HG02885 (cell line): ENCODE data around the gene SYNE1.

Experiments used
- ATAC-seq: cut with Tn5 transposase; IDR thresholded peaks from one replicate; pipeline ENCODE4 v1.9.1; 2021; ENCODE audit warnings: mild to moderate bottlenecking; ENCODE audit not compliant: unreplicated experiment, poor library complexity

The SYNE1 gene

DNA sequence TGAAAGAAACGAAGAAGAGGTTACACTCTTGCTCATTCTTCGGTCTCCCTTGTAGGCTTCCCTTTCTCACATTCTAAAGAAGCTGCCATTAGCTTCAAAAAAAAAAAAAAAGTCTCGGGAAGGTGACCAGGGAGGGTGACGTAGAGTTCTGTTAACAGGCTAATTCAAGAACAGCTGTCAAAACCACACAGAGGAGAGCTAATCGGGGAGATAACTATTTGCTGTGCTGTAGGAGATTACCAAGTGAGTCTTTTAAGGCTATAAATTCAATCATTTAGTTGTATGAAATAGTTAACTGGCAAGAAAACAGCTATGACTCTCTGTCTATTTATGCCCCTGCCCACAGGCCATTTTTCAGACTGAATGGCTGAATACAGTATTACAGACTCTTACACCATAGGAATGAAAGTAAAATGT lies 256.8 kb downstream of the SYNE1 start:
- no peak for ATAC-seq

DNA sequence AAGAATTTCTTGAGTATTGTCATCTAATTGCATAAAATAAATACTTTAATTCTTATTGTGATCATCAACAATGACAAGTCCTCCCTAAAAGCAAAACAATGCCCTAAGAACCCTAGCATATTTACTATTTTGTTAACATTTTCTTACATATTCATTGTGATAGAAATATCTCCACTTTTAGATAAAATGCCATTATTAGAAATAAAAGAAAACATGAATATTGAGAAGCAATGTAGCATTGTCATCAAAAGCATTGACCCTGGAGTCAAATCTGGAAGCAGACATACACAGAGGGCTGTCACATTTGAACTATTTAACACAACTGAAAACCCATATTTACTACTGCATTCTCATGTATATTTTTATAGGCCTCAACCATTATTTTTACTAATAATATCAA lies 257.7 kb downstream of the SYNE1 start:
- no peak for ATAC-seq

DNA sequence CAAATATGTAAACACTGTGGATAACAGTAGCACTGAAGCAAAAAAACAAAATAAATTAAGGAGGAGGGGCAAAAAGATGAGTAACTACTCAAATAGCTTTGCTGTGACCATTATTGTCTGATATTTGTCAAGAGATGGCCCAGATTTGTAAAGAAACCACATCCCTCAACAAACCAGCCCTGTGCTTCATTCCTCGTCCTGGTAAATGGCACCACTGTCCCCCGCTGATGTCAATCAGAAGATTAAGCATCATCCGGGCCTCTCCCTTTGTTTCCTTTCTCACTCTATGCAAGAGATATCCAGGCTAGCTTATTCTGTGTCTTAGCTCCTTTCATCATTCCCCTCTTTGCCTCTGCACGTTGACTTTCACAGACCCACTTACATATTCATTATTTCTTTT lies 259.0 kb downstream of the SYNE1 start:
- no peak for ATAC-seq

DNA sequence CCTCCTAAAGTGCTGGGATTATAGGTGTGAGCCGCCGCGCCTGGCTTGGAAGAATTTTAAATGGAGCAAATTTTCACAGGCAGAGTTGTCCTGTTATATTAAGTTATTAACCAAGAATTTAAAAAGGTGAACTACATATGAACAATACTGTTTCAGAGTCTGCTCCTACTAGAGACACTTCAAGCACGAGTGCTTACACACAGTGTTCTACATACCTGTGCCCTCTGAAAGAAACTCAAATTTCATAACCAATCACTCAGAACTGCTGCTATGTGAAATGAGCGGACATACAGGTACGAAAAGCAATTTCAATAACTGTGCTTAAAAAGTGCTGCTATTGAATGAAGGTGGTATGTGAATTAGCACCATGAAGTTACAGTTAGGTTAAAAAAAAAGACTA lies 262.0 kb downstream of the SYNE1 start:
- ATAC-seq: no peak

DNA sequence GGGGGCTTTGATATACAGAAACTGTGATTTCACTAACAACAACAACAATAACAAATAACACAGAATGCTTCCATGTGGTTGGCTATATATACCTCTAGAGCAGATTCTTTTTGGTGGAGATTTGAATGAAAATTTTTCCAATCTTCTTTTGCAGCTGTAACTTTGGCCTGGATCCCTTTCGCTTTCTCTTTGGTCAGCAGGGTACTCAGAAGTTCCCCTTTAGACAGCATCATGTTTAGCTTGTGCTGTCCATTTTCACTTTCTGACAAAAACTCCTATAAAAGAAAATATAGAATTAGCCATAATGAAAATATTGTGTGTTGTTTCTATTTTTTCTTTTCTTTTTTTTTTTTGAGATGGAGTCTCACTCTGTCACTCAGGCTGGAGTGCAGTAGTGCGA lies 264.2 kb downstream of the SYNE1 start:
- ATAC-seq: no peak

DNA sequence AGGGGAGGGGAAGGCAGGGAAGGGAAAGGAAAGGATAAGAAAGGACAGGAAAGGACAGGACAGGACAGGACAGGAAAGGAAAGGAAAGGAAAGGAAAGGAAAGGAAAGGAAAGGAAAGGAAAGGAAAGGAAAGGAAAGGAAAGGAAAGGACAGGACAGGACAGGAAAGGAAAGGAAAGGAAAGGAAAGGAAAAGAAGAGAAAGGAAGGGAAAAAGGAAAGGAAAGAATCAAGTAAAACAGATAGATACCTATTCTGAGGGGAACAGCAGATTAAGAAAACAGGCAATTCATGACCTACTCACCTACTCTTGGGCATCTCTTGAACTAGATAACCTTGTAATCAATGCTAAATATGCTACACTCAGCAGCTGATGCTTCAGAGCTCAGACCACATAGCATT lies 265.4 kb downstream of the SYNE1 start:
- ATAC-seq: no peak

DNA sequence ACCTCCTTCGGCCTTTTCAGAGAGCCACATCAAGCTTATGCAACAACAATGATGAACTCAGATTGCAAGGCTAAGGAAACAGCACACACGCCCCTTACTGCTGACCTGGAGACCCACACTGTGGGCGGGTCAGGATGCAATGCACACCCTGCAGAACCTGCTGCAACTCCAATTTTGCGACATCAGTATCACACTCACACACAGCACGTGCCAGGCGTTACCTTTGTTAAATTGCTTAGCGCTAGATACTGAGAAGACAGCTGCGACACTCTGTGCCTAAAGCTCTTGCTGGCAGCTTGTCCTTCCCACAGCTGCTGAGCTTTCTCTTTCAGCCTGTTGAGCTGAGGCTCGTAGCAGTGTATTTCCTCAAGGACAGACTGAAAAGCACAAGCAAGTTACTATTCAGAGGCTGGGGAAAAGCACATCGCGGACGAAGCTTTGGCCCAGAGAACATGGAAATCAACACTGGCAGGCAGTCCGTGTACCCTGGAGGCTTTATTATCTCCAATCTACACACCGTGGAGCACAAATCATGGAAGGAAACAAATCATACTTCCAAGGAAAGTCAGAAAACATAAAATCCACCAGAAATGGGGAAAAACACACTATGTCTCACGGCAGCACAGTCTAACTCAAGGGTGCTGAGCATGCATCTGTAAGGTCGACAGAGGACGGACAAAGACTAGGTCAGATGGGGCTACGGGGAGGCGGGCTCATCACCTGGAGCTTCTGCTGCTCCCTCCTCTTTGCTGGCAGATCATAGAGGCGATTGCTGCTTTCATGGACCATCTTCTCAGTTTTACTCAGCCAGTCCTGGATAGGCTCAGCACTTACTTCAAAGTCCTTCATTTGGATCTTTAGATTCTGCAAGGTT lies 268.2 kb downstream of the SYNE1 start:
- ATAC-seq: no peak

DNA sequence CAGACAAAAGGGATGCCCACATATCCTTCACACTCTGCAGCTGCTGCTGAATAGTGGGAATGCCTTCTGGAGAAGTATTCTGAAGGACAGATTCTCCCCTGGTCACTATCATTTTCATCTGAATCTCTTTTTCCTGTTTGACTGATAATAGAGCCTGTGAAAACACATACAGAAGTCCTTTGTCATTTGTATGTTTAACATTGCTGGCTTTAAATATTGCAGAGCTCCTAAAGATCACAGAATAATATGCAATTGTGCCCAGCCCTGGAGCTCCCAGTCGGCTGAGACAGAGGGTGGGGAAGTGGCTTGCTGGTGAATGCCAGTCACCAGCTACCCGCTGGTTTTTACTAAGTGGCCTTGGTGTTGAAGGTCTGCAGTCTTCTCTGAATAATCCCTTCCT lies 272.3 kb downstream of the SYNE1 start:
- ATAC-seq: no peak

DNA sequence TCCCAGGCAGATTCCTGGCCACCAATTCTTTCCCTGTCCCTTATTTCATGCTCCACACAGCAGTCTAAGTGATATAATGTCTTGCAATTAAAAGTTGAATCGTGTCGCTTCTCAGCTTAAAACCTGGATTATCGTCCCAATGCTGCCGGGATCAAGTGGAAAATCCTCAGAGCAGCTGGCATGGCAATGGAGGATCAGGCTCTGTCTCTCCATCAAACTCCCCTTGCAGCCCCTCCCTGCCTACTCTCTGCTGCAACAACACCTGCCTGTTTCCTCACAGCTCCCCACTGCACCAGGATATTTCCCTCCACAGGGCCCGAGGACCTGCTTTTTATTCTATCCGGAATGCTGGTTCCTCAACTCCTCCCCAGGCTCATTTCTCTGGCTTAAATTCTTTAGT lies 277.1 kb downstream of the SYNE1 start:
- no peak for ATAC-seq

DNA sequence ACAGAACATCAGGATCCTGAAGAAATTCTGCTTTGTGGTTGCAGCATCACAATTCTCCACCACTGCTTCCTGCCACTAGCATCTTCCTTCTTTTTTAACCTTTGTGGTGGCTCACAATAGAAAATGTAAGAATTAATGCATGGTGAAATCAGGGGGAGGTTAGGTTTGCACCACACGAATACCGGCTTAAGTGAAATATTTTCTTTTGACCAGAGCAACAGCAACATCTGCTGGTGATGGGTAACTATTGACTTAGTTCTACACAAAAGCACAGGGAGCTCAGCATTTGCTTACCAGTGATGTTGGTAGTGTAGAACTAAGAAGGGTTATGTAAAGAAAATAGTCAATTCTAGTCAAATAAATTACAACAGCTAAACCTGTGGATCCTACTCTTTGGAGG lies 280.5 kb downstream of the SYNE1 start:
- ATAC-seq: peak; percentile 85

DNA sequence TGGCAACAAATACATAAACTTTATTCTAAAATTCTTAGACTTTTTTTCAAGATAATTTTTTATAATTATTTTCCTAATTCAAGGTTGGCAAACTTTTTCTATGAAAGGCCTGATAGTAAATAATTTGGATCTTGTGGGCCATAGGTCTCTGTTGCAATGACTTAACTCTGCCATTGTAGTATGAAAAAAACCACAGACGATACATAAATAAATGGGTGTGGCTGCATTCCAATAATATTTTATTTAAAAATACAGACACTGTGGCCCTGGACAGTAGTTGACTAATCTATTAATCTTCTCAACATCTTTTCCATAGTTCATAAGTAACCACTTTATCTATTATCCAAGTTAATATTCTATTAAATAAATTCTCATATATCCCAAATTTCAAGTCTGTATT lies 281.1 kb downstream of the SYNE1 start:
- no peak for ATAC-seq

DNA sequence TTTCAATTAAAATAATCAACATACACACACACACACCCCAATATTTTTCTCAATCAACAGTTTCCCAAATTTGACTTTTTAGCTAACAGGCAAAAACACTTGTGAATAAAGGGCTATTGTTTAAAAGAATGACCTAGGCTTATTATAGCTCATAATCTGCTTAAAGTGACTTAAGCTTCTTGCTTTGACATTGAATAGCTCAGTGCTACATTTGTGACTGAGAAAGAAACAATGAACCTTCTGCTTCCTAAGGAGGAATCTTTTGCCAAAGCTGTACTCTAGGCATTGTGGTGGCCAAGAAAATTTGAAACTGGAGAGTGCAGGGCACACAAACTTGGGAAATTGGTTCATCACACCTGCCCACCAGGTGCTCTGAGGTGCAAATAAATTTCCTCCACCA lies 282.0 kb downstream of the SYNE1 start:
- no peak for ATAC-seq

DNA sequence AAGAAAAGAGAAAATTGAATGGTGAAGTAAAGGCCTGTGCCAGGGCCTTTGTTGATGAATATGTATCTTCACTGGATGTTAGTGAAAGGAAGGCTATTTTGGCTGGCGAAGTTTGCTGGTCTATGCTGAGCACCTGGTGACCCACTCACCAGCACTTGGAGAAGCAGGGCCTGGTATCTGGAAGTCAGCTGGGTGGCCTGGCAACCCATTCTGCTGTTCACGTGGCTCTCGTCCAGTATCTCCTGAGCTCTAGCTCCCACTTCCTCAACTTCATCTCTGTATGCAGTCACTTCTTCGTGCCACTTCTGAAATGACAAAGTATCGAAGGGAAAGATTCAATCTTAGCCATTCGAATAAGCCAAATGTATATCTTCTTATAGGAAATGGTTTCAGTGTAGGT lies 283.7 kb downstream of the SYNE1 start:
- no peak for ATAC-seq

DNA sequence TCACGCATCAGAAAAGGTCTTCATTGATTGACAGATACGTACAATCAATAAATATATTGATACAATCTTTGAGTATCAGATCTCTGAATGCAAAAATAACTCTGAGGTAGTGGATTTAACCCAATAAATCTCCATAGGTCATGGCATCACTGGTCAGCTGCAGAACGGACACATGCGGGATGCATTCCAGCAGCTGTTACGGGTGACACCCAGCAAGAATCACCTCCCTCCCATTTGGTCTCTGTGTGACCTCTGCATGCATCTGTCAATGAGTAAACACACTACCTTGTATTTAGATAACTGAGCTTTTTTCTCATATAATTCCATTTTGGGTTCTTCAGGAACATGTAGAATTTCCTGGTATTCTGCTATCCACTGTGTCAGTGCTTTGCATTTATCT lies 285.4 kb downstream of the SYNE1 start:
- no peak for ATAC-seq

DNA sequence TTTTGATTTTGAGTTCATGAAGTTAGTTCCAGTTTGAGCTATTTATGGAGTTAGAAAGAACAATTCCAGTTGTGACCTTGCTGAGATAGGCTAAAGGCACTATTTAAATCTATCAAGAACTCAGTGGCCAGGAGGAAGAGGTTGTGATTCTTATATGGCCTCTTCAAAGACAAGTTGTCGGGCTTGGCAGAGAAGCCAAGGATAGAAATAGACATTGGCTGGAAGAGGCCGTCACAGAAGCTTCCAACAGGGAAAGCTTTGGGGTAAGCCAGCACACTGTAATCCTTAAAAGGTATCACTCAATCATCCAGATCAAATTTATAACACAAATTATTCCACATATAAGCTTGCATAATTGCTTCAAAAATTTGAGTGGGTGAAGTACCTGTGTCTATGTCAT lies 286.1 kb downstream of the SYNE1 start:
- ATAC-seq: no peak

DNA sequence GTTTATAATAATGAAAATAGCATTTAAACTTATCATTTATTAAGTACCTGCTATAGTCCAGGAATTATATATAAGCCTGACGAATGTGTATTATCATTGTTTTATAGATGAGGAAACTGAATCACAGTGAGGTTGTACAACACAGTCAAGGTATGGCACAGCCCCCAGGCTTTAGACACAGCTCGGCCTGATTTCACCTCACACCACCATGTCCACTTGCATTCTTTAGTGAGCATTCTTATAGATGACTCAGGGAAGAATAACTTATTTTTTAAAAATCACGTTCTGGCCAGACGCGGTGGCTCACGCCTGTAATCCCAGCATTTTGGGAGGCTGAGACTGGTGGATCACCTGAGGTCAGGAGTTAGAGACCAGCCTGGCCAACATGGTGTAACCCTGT lies 289.0 kb downstream of the SYNE1 start:
- no peak for ATAC-seq

DNA sequence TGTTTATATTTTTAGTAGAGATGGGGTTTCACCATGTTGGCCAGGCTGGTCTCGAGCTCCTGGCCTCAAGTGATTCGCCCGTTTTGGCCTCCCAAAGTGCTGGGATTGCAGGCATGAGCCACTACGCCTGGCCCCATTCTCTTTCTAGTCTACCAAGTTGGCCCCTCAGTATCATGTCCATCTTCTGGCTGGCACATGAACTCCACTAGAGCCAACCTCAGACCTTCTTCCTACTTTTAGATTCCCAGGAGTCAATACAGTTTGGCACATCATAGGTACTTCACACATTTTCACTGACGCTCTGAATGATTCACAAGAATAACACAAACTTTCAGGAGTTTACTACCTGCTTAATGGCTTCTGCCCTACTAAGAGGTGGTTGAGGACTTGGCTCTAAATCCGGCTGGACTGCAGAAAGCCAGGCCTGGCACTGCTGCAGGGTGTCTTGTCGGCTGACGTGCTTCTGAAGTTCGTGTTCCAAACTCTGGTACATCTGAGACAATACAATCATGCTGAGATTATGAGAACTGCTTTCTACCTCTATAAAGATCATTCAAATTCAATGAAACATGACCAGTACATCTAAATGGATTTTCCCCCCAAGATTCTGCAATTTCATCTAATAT lies 293.3 kb downstream of the SYNE1 start:
- no peak for ATAC-seq

DNA sequence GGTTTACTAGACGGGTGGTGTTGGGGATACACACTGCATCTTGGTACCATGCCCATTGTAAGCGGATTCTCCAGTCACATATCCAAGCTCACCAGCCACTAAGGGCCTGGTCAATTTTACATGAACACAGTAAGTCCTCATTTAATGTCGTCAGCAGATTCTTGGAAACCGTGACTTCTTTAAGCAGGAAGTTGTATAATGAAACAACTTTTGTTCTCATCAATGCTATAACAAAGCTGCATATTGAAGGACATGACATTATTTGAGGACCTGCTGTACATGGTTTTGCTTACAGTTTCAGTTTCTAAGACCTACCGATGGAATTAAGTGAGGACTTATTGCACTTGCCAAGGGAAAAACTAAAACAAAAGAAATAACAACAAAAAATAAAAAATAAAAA lies 295.6 kb downstream of the SYNE1 start:
- no peak for ATAC-seq

DNA sequence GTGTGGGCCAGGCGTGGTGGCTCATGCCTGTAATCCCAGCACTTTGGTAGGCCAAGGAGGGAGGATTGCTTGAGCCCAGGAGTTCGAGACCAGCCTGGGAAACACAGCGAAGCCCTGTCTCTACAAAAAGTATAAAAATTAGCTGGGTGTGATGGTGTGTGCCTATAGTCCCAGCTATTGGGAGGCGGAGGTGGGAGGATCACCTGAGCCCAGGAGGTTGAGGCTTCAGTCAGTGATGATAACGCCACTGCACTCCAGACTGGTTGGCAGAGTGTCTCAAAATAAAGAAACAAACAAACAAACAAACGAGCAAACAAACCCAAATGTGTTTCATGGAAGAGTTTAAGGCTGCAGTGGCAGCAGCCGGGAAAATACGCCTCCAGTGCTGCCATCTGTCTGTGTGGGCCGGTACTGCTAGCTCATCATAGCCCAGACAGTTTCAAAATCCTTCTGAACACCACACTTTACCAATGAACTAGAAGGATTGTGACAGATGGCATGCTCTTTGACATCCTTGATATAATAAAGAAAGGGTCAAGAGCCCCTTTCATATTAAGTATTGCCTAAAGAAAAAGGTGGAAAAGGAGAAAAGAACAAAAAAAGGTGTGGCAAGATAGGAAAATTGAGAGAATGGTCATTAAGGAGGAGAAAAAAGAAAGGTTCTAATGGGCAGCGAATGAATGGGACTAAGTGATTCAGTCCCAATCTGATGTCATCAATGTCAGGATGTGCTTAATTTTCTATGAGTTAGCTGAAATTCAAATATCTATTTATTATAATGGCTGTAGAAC lies 298.6 kb downstream of the SYNE1 start:
- peak; percentile 94 for ATAC-seq

DNA sequence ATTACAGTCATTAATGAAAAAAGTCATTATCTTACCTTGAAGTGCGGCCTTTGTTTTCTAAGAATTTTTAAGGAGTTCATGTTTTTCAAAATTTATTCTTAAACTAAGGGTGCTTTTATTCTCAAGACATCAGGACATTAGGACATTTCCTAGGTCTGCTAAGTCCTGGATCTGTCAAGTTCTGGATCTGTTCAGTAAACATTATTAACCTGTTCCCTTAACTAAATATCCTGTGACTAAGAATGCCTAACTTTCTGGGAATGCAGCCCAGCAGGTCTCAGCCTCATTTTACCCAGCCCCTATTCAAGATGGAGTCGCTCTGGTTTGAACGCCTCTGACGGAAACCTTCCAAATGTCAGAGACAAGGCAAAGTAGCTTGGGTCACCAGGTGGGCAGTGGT lies 302.6 kb downstream of the SYNE1 start:
- no peak for ATAC-seq

DNA sequence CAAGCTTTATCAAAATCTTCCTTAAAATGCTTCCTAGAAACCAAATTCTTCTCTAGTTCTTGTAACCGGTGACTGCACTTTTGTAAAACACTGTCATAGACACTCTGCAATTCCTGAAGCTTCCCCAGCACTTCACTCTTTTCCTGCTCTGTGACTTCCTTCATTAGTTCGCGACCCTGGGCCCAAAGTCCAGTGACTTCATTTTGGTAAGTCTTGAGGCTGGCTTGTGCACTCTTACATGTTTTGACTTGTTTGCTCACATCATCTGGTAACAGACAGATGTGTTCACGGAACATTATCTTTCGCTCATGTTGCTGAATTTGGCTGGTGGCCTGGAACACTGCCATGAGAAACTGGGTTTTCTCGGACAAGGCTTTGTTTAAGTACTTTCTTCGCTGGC lies 306.2 kb downstream of the SYNE1 start:
- no peak for ATAC-seq
